HG02943 (cell line): ENCODE data around the gene ANKRD11.

ENCODE experiments used
- ATAC-seq: cut with Tn5 transposase; IDR thresholded peaks from one replicate; pipeline ENCODE4 v1.9.1; 2021; ENCODE audit warnings: mild to moderate bottlenecking, low read depth, moderate library complexity; ENCODE audit not compliant: unreplicated experiment

Gene ANKRD11

GRCh38 chr16:89219365-89219764 lies 271.0 kb downstream of the ANKRD11 start:
- no peak for ATAC-seq
